Neural cell (in vitro differentiated cells): ENCODE results near the gene WDHD1. TPM values are rescaled to one million over a fixed set of nuclear protein-coding genes. Genes with fewer than 3 reads are reported as not detected.

Source experiments
- H2AFZ ChIP-seq: fragments of 200-600, 300-800 bp; sonication (generic), shearing (Covaris generic); 2 replicates; pipeline ENCODE4 v1.6.0; 2014; ENCODE audit warnings: low read depth, mild to moderate bottlenecking, antibody characterized with exemption, low read length, moderate library complexity
- H3F3A ChIP-seq: fragments of 200-600 bp; shearing (Covaris generic); 2 replicates; pipeline ENCODE4 v1.6.1; 2016; ENCODE audit warnings: mild to moderate bottlenecking, moderate library complexity, mixed read lengths, antibody characterized with exemption, low read length; ENCODE audit not compliant: insufficient read depth, poor library complexity, severe bottlenecking
- H3K27ac ChIP-seq: fragments of 200-600, 300-800 bp; sonication (generic), shearing (Covaris generic); 2 replicates; pipeline ENCODE4 v1.5.1; 2014; ENCODE audit warnings: mild to moderate bottlenecking, low read length, moderate library complexity
- H3K27me3 ChIP-seq: fragments of 300-800, 200-600 bp; sonication (generic), shearing (Covaris generic); 2 replicates; pipeline ENCODE4 v1.6.0; 2014; ENCODE audit warnings: mild to moderate bottlenecking, low read depth, low read length, moderate library complexity; ENCODE audit not compliant: insufficient read depth
- H3K36me3 ChIP-seq: fragments of 300-800, 200-600 bp; sonication (generic), shearing (Covaris generic); 2 replicates; pipeline ENCODE4 v1.5.1; 2014; ENCODE audit warnings: mild to moderate bottlenecking, antibody characterized with exemption, low read length, moderate library complexity; ENCODE audit not compliant: insufficient read depth
- H3K4me2 ChIP-seq: fragments of 300-800, 200-600 bp; sonication (generic), shearing (Covaris generic); 2 replicates; pipeline ENCODE4 v1.6.0; 2014; ENCODE audit warnings: mild to moderate bottlenecking, low read length
- H3K4me3 ChIP-seq: fragments of 300-800, 200-600 bp; sonication (generic), shearing (Covaris generic); 2 replicates; pipeline ENCODE4 v1.5.1; 2014; ENCODE audit warnings: mild to moderate bottlenecking, low read length, moderate library complexity
- H3K79me2 ChIP-seq: fragments of 200-600 bp; shearing (Covaris generic); replicated peaks from 2 replicates; pipeline ENCODE4 v1.6.0; 2014; ENCODE audit warnings: mild to moderate bottlenecking, low read length, moderate library complexity; ENCODE audit not compliant: insufficient read depth
- H3K9ac ChIP-seq: fragments of 300-800, 200-600 bp; sonication (generic), shearing (Covaris generic); 2 replicates; pipeline ENCODE4 v1.6.1; 2016; ENCODE audit warnings: mild to moderate bottlenecking, low read length, mixed read lengths
- H3K9me2 ChIP-seq: fragments of 200-600 bp; shearing (Covaris generic); 2 replicates; pipeline ENCODE4 v1.6.1; 2016; ENCODE audit warnings: mild to moderate bottlenecking, low read length, mixed read lengths; ENCODE audit not compliant: insufficient read depth
- H3K9me3 ChIP-seq: fragments of 200-600, 300-800 bp; sonication (generic), shearing (Covaris generic); 2 replicates; pipeline ENCODE4 v1.6.1; 2016; ENCODE audit warnings: mild to moderate bottlenecking, mixed run types, low read length, moderate library complexity, mixed read lengths
- H4K20me1 ChIP-seq: fragments of 200-600 bp; shearing (Covaris generic); 2 replicates; pipeline ENCODE4 v1.6.1; 2016; ENCODE audit warnings: mild to moderate bottlenecking, mixed run types; ENCODE audit not compliant: insufficient read depth
- CTCF ChIP-seq: fragments of 450-650 bp; IDR thresholded peaks from 2 replicates; pipeline ENCODE4 v1.5.1; 2014; ENCODE audit warnings: antibody characterized with exemption, mild to moderate bottlenecking, moderate library complexity; ENCODE audit not compliant: poor library complexity, severe bottlenecking
- EP300 ChIP-seq: fragments of 450-650 bp; conservative IDR thresholded peaks from 2 replicates; pipeline ENCODE4 v1.6.1; 2014; ENCODE audit warnings: antibody characterized with exemption, mild to moderate bottlenecking, moderate library complexity; ENCODE audit not compliant: poor library complexity, severe bottlenecking
- EZH2 ChIP-seq: fragments of 200-600, 300-800 bp; shearing (Covaris generic), sonication (generic); IDR thresholded peaks from 2 replicates; pipeline ENCODE4 v1.6.1; 2014; ENCODE audit warnings: antibody characterized with exemption, low read length, borderline replicate concordance, mild to moderate bottlenecking; ENCODE audit not compliant: insufficient read depth, poor library complexity, severe bottlenecking
- MXI1 ChIP-seq: fragments of 450-650 bp; conservative IDR thresholded peaks from 2 replicates; pipeline ENCODE4 v1.6.1; 2014; ENCODE audit warnings: antibody characterized with exemption, mild to moderate bottlenecking; ENCODE audit not compliant: poor library complexity, severe bottlenecking
- POLR2AphosphoS5 ChIP-seq: IDR thresholded peaks from 2 replicates; pipeline ENCODE4 v1.6.1; 2012
- RAD21 ChIP-seq: fragments of 450-650 bp; conservative IDR thresholded peaks from 2 replicates; pipeline ENCODE4 v1.6.1; 2014; ENCODE audit warnings: antibody characterized with exemption, mild to moderate bottlenecking, moderate library complexity
- SMC3 ChIP-seq: fragments of 450-650 bp; conservative IDR thresholded peaks from 2 replicates; pipeline ENCODE4 v1.6.1; 2014; ENCODE audit warnings: antibody characterized with exemption, mild to moderate bottlenecking, moderate library complexity; ENCODE audit not compliant: poor library complexity
- TAF1 ChIP-seq: IDR thresholded peaks from 2 replicates; pipeline ENCODE4 v1.6.1; 2012; ENCODE audit warnings: low read depth
- polyA plus RNA-seq: library from polyadenylated mRNA; depleted of rRNA; stranded (reverse); fragments of >200 nt; gene quantifications from 2 replicates; pipeline ENCODE4 v1.2.3, GENCODE V29; 2014
- TF ChIP-seq, protein P1 (sequence below): IDR thresholded peaks from 2 replicates; pipeline ENCODE4 v1.6.1; 2012; ENCODE audit warnings: borderline replicate concordance

Gene WDHD1
- polyA plus RNA-seq, 1 donor from 2014 or later = 8.0 TPM

DNA sequence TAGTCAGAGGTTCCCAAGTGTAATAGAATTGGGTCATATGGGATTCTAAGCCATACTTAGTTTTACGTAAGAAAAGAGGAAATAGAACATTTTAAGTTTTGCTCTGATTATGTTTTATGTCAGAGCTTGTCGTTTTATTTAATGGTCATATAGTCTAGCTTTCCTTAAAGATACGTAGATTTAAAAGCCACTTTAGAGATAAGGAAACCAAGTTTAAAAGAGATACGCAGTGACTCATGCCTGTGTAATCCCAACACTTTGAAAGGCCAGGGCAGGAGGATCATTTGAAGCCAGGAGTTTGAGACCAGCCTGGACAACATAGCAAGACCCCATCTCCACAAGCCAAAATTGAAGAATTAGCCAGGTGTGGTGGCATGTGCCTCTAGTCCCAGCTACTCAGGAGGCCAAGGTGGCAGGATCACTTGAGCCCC lies 44.1 kb upstream of the WDHD1 start (continued):
- TF ChIP-seq, protein P1, sequence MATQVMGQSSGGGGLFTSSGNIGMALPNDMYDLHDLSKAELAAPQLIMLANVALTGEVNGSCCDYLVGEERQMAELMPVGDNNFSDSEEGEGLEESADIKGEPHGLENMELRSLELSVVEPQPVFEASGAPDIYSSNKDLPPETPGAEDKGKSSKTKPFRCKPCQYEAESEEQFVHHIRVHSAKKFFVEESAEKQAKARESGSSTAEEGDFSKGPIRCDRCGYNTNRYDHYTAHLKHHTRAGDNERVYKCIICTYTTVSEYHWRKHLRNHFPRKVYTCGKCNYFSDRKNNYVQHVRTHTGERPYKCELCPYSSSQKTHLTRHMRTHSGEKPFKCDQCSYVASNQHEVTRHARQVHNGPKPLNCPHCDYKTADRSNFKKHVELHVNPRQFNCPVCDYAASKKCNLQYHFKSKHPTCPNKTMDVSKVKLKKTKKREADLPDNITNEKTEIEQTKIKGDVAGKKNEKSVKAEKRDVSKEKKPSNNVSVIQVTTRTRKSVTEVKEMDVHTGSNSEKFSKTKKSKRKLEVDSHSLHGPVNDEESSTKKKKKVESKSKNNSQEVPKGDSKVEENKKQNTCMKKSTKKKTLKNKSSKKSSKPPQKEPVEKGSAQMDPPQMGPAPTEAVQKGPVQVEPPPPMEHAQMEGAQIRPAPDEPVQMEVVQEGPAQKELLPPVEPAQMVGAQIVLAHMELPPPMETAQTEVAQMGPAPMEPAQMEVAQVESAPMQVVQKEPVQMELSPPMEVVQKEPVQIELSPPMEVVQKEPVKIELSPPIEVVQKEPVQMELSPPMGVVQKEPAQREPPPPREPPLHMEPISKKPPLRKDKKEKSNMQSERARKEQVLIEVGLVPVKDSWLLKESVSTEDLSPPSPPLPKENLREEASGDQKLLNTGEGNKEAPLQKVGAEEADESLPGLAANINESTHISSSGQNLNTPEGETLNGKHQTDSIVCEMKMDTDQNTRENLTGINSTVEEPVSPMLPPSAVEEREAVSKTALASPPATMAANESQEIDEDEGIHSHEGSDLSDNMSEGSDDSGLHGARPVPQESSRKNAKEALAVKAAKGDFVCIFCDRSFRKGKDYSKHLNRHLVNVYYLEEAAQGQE = no peak
- TF ChIP-seq RAD21 = no peak
- no peak for TF ChIP-seq EP300

- Histone ChIP-seq H3K4me2 (no peak overlapping the region), H3K79me2 (peaks cover 13% of the 10 kb centered on the region), H3K36me3 (peaks cover 10% of the 10 kb centered on the region)
Measured at GRCh38 chr14:55066223-55066622, 39.3 kb upstream of the WDHD1 start.

More at GRCh38 chr14:55066223-55066622, 39.3 kb upstream of the WDHD1 start:
- Histone ChIP-seq H3K9ac (no peak overlapping the region), H2AFZ (no peak overlapping the region), H3K9me2 (no peaks in the 10 kb centered on the region), H3K4me3 (no peak overlapping the region), H3F3A (no peaks in the 10 kb centered on the region), H4K20me1 (no peaks in the 10 kb centered on the region), H3K9me3 (no peaks in the 10 kb centered on the region), H3K27me3 (no peaks in the 10 kb centered on the region), H3K27ac (no peak overlapping the region)
- TF ChIP-seq MXI1 (no peak), CTCF (no peak), SMC3 (no peak), RAD21 (no peak), EP300 (no peak), EZH2 (no peak), POLR2AphosphoS5 (no peak), TAF1 (no peak)
- TF ChIP-seq, protein P1 = no peak
